Stimulated activated CD8-positive, alpha-beta memory T cell treated with anti-CD3 and anti-CD28 coated beads, Interleukin-2, amount 100 ng/mL, for 1 hour (primary cell): ENCODE results near the gene ARHGAP24.

Source experiments
- DNase-seq, 2 donors: peaks; one replicate each; pipeline ENCODE4 v3.0.0-alpha.2; 2020; ENCODE audit warnings: low read depth in 2 of 2

The ARHGAP24 gene

DNA sequence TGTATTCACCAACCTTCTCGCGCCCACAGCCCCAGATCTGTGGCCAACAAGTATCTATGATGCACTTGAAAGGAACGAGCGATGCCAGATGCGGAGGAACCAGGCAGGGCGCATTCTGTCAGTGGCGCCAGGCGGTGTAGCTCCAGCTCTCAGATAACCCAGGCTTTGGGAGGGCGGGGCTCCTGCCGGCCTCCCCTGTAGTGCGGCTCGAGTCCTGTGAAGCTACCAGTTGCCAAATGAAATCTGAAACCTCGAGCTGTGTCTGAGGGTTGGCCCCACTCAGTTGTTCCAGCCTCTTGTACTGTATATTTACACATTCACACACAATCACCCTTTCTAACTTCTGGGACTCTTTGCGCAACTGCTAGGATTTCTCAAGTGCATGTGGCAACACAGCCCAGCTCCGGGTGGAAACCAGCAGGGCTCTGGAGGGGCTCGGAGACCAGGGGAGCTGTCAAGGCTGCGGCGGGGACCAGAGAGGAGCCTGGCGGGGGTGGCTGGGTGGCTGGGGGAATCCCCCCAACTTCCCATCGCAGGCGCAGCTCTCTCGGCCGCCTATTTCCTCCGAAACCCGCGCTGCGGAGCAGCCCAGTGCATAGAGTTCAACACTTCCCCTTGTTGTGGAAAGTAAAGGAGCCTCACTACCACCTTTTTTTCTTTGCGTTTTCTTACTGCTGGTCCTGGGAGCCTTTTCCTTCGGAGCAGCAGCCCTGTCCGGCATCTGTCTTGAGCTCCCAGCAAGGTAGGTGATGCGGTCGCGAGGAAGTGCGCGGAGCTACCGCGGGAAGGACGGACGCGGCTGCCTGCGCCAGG lies at the start of gene ARHGAP24:
ARHGAP24 (plus strand) TSS at position 333 of the 813 bp plus-strand sequence.
- DNase-seq = no peak

DNA sequence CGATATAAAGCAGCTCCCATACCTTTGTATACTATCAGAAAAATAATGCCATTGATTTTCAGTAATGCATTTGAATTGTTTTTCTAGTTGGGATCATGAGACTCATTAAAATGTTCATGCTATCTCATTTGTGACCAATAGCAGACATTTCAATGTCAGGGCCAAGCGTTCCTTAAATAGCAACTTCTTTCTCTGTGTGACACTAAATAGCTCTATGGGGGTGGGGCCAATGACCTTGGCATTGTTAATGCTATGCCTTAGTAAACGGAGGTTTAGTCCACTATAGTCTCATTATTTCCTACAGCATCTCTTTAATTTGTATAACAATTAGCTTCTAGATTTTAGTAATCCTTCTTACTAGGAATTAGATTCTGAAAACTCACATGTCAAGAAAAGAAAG lies 48.6 kb upstream of the ARHGAP24 start:
- no peak for DNase-seq

DNA sequence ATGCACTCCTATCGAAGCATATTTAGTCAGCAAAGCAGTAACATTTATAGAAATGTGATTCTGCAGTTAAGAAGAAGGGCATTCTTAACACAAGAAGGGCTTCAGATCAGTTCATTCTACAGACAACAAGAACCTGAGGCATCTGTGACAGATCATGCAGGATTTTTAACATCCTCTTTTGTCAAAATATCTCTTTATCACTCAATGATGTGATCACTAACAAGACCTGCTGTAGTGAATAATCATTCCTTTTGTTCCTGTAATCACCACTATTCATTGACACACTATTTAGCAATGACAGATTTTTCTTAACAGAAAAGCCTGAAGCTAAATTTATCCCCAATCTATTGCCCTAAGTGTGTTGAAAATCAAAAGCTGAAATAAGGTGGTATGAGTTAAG lies 47.8 kb upstream of the ARHGAP24 start:
- DNase-seq = no peak

DNA sequence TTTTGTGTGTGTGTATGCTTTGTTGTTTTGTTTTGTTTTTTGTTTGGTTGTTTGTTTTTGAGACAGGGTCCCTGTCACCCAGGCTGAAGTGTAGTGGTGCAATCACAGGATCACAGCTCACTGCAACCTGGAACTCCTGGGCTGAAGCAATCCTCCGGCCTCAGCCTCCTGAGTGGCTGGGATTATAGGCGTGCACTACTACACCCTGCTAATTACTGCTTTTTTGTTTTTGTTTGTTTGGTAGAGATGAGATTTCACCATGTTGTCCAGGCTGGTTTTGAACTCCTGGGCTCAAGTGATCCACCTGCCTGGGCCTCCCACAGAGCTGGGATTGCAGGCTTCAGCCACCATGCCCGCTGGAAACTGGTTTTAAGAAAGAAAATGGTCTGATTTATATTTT lies 44.7 kb upstream of the ARHGAP24 start:
- DNase-seq = no peak

DNA sequence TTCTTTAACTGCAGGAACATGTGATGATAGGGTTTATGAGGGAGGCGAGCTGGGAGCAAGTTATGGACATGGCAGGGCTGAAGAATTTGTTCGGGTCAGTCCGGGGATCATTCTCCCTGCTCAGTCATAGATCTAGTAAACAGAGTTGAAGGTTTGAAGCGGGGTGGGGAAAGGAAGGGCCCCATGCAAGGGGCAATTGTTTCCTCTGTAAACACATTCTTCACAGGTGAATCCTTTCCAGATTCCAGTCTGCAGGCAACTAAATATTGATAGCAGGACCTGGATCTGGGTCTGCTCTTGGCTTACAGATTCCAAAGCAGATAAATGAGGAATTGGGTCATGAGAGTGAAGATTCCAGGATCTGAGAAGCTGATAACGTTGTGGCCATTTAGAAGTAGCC lies 44.3 kb upstream of the ARHGAP24 start:
- DNase-seq = no peak

DNA sequence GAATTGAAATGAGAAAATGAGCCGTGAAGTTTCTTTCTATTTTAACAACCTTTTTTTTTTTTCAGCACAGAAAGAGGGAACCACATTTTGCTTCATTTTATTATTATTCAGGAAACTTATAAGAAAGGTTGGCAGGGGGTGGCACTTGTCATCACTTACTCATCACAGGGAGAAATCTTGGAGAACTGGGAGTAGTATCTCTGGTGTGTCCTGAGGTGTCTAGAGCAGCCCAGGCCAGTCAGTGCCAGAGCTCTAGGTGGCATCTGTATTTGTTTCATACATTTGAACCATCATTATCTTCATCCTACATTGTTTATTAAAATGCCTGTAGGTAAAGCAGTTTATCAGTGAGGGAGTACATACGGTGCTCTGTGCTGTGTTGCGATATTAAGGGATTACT lies 43.8 kb upstream of the ARHGAP24 start:
- DNase-seq = no peak

DNA sequence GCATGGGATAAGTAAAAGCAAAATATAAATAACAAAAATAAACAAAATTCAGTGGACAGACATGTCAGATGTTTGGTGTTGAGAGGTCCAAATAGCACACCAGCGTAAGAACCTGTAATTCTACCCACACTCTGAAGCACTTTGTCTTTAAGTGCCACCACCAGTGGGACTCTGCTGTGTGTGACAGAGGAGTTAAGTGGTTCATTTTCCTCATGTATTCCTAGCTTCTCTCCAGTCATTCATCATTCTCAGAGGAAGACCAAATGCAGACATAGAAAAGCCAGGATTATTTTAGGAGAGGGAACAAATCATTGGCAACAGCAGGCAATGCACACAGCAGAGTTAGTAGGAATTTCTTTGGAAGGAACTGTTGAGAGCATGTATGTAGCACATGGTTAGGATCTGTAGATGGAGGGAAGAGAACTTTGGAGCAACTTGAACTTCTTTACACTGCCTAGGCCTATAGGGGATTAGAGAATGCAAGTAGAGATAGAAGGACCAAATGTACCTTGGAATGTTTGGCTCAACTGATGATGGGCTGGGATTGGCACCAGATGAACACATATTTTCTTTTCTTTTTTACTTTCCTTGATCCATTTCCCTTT lies 43.0 kb upstream of the ARHGAP24 start:
- no peak for DNase-seq

DNA sequence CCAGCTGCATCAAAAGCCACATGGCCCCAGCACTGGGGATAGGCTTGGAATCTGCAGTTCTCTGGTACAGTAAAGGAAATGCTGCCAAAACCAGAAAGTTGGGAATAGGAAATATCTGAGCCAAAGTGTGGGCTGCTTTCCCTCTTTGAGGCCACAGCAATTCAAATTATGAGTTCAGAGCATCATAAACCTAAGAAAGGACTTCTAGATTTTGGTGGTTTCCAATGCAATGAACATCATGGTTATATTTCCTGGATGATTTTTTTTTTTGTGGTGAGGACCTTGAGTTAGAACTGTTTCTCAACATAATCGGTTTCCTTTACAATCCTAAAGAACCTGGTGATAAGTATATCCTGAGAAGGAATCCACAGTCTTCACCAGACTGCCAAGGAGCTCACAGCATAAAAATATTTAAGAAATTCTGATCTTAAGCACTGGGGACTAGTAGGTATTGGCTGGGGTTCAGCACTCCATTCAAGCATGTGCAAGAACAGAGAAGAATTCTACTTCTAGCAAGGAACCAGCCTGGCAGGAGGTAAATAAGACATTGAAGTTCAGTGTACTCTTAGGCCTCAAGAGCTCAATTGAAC lies 29.8 kb upstream of the ARHGAP24 start:
- no peak for DNase-seq

DNA sequence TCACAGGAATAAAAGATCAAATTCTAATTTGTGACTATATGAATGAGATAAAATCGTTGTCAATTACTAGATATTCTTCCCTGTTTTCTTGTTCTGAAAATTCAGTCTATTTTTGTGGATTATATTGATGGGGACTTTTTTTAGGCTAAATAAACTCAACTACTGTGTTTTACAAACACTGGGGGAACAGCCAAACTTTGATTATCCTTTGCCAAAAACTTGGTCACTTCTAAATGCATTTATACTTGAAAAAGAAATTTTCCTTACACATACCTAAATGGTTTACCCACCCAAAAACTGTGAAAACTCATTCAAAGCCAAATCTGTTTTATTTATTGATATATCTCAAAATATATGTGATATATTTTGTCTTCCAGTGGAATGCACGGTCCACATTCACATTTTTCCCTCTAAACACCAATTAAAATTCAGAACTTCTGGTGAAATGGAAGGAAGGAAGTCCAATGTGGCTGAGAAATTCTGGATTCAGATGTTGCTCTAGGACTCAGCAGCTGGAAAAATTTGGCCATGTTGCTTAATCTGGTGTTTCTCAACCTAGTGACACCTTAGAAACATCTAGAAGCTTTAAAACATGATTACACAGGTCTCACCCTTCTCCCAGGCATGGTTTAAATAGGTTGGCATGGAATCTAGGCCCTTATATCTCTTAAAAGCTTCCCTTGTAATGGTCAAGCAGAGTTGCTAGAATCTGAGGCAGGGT lies 28.6 kb upstream of the ARHGAP24 start:
- DNase-seq = no peak

DNA sequence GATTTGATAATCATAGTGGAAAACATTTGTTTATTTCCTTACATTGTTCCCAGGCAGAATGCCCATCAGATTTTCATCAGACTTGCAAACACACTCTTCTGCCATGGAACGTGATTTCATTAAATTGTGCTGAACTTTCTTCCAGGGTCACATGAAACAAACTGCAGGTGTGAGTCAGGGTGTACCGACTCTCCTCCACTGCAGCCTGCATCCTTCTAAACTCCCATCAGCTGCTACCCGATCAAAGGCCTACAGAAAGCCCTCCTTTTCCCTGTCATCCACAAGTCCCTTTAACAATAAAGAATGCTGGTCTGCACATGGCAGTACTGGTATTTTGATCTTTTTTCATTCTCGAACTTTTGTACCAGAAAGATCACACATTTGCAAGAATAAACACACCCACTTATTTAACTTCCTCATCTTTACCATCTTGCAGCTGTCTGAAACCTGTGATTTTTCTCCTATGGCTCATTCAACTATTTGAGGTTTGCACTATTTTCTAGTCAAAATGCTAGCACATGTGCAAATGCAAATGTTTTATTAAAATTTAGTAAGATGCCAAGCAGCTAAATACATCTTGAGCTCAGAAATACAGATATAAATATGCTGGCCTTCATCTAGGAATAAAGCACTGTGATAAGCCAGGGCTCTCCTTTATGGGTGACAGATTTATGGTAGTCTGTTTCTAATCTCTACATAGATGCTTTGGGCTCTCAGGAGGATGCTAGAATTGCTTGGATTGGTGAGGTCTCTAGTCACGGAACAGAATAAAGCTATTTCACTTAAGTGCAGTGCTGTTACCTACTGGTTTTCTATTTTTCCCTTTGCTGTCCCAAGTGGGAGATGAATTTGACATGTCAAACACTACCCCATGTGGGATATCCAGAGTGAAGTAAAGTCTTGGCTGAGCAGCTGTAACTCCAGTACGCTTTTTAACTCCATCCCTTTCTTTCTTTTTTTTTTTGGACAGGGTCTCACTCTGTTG lies 25.8 kb upstream of the ARHGAP24 start:
- no peak for DNase-seq

DNA sequence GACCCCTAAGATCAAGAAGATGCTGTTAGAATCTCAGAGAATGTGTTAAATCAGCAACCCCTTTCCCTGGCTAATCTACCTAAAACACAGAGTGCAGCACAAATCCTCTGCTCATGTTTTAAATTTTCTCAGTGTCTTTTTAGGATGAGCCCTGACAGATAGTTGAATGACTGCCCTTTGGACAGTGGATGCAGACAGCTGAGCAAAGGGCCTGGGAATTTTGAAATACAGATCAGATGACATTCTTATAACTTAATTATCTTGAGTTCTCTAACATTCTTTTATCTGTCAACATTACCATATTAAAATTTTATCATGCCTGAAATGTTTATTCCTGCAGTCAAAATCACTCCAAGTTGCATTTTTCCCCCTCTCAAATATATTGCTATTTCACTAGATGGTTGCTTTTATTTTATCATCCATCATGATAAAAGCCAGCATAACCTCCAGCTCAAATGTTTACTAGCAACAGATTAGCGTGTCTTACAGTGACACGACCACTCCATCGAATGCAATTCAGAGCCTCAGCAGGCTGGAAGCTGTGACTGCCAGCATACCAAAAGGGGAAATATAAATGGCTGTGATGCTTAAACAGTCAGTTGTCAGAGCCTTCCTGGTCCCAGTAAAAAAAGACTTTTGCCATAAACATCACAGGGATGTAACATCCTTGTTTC lies 22.8 kb upstream of the ARHGAP24 start:
- no peak for DNase-seq

DNA sequence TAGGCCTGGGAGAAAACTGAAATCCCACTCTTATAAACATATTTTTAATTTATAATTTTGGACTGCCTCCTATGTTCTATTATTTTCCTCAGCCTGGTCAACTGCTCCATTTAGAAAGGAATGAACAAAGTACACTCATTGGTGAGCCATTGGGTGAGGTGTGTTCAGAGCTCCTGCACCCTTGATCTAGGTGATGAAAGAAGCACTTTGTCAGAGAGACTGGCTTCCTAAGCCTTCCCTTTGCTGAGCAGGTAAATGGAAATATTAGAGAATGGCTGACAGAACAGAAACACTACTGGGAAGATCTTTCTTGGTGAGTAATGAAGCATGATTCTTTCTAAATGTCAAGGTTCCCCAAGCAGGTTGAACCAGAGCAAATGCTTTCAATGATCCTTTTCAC lies 19.0 kb upstream of the ARHGAP24 start:
- DNase-seq = no peak

DNA sequence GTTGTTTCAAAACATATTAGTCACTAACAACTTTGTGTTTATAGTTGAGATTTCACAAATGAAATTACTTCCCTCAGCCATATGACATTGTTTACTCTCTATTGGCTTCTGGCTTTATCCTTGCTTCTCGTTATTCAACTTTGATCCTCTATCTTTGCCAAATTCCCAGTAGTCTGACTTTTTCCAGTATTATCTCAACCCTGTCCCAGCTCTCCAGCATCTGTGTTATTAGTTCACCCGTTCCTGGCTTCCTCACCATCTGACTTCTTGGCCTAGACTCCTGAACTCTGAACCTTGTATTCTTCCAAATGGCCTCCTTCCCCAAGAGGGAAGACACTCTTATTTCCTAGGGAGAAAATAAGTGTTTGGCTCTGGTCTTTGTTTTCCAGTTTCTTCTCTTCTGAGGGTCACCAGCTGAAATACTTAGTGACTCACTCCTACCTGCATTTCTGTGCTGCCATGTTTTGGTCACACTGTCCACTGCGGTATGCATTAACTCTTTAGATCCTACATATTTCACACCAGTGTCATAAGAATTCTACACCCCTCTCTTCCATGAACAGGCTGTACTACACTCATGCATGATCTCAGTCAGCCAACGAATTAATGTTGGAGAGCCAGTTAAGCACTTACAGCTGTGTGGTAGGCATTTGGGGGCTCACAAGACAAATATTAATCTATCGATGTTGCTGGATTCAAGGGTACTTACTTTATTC lies 17.0 kb upstream of the ARHGAP24 start:
- DNase-seq = no peak

DNA sequence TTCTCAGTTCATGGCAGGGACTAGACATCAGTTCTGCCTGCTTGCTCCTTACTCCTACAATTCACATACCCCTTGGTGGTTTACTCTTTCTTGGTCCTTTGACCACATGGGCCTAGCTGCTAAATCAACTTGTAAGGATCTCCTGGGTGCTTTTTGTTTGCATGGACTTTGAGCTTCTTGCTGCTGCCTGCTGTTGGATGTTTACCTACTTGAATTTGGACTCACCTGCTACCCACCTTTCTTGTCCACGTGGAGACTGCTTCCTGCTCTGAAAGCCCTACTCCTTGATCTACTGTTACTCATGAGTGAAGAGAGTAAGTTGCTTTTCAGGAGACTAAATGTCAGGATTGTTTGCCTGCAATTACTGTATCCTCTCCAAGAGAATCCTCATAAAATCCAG lies 15.2 kb upstream of the ARHGAP24 start:
- no peak for DNase-seq

DNA sequence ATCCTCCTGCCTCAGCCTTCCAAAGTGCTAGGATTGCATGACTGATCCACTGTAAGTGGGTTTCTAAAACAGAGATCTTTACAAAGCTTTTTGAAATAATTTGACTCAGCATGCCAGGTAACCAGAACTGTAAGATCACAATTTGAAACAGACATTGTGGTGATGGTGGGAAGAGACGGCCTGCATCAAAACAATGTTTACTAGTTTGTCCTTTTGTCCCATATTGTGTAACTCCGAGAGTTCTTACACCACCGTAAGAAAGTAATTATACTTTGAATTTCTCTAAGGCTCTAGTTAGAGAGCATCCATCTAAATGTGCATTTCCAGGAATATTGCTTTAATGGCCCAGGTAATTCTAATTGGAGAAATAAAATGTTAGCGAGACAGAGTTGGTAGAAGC lies 594 bp upstream of the ARHGAP24 start:
- DNase-seq = no peak

DNA sequence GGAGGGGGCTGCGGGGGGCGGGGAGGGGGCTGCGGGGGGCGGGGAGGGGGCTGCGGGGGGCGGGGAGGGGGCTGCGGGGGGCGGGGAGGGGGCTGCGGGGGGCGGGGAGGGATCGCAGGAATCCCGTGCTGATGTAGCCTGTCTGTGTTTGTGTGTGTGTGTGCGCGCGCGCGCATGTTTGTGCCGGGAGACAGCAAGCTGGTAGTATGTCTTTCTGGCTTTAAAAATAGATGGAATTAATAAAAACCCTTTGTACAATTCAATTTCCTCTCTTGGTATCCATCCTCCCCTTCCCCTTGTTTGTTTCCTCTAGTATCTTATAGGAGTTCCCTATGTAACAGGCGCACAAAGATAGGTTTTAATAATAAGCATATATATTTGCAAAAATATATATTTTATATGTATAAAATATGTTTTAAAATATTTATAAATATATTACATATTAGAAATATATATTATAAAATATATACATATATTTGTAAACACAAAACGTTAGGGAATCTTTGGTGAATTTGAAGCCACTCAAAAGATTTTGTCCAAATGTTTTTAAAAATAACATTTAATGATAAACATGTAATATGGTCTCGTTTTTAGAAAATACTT lies 782 bp downstream of the ARHGAP24 start:
- no peak for DNase-seq

DNA sequence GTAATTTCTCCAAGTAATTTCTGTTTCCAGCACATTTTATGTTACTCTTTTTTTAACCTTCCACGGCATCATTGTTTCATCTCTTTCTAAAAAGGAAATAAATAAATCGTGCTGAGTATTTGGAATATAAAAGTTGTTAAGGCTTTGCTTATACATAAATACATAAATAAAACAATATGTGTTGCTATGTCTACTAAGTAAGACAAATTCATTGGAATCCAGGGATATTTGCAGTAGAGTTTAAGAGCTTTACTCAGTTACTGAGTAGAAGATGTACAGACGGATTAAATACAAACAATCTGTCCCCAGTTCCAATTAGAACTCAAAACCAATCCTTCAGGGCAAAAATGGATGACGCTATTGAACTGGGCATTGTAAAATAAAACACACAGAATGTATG lies 1.4 kb downstream of the ARHGAP24 start:
- no peak for DNase-seq

DNA sequence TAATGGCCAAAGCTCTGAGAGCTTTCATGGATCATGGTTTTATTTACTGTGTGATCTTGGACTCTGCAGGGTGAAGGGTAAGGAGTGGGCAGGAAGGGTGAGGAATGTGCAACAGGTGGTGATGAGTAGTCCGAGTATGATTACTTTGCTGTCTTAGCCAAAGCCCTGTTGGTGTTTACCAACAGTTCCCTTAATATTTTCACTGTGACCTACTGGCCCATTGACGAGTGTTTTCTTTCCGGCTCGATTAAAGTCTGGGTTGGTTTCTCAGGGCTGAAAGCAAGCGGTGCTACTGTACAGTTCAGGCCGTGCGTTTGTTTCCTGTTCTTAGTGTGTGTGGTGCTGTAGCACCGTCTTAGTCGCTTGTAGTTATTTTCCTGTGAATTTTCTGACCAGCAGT lies 2.6 kb downstream of the ARHGAP24 start:
- DNase-seq = no peak

DNA sequence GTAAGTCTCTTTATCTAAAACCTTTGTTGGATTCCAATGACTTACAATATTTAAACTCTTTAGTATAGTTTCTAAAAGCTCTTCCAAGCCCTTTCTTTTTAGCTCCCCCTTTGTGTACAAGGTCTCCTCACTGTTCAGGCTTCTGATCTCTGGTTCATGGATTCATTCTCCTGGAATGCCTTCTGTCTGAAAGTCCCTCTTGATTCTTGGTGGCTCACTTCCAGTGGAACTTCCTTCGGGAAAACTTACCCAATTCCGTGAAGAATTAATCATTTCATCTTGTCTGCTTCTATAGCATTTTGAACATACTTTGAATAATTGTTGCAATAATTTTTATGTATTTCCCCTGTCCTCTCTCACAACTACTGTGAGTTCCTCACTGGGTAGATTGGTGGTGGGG lies 3.6 kb downstream of the ARHGAP24 start:
- DNase-seq = no peak
